Measurements from ENCODE around the gene ATRAID.

Gene ATRAID

GRCh38 chr2:27255187-27255586 is 43.3 kb downstream of the ATRAID start:
- no peak for DNase-seq

GRCh38 chr2:27255660-27256059 is 43.8 kb downstream of the ATRAID start:
- DNase-seq, result no peak

GRCh38 chr2:27256855-27257454 is 45.1 kb downstream of the ATRAID start:
- DNase-seq, result no peak

GRCh38 chr2:27258051-27258450 is 46.2 kb downstream of the ATRAID start:
- DNase-seq, result no peak

- no peak for DNase-seq
These were observed 49.5 kb downstream of the ATRAID start for GRCh38 chr2:27261241-27261925.

GRCh38 chr2:27261926-27262298 is 50.1 kb downstream of the ATRAID start:
- no peak for DNase-seq

GRCh38 chr2:27262379-27263286 is 50.8 kb downstream of the ATRAID start, which contains the start of gene SLC30A3:
SLC30A3 (minus strand) TSS chr2:27263047; CDS start chr2:27262906, 141 bp downstream.
- DNase-seq, result no peak

GRCh38 chr2:27263287-27264252 is 51.7 kb downstream of the ATRAID start:
- no peak for DNase-seq

GRCh38 chr2:27264253-27264752 is 52.5 kb downstream of the ATRAID start:
- no peak for DNase-seq

- no peak for DNase-seq
These were observed 53.1 kb downstream of the ATRAID start for GRCh38 chr2:27264753-27265535.

GRCh38 chr2:27265536-27265870 is 53.7 kb downstream of the ATRAID start:
- no peak for DNase-seq

All from GDM1 (cell line).